CD4-positive, alpha-beta T cell (primary cell): ENCODE measurements around the gene HYAL4. TPM values are rescaled to one million over a fixed set of nuclear protein-coding genes. Genes with fewer than 3 reads are reported as not detected.
"Not testable (repeated sequence)": the region's sequence is repeated elsewhere in the genome, so short reads cannot be mapped to it uniquely, and the experiment has no call there.

ENCODE experiments used
- ATAC-seq: fragments of 200-7000 bp; cut with Tn5 transposase; one replicate; pipeline ENCODE4 v1.10.0; 2022; ENCODE audit warnings: mild to moderate bottlenecking; ENCODE audit not compliant: poor library complexity
- CTCF ChIA-PET: fragments of 350-600 bp; sonication (Branson Sonifier 250); formaldehyde crosslinking; loops from one replicate; lab custom pipeline; 2021; ENCODE audit warnings: antibody characterized with exemption, inconsistent platforms; lab: Charles Lee
- POLR2A ChIA-PET: fragments of 350-600 bp; sonication (Branson Sonifier 250); formaldehyde crosslinking; loops from one replicate; lab custom pipeline; 2021; ENCODE audit warnings: antibody characterized with exemption, inconsistent platforms; lab: Charles Lee
- DNase-seq, 14 experiments: peaks; one replicate each; pipeline ENCODE4 v3.0.0-alpha.2; 2013 to 2020; ENCODE audit warnings: mixed read lengths in 2 of 14
- H3K27ac ChIP-seq, 2 donors: one replicate each; pipeline versions ENCODE4 v1.5.1 to v1.7.0; 2013; ENCODE audit warnings: low read length in 2 of 2, low read depth in 1 of 2, mild to moderate bottlenecking in 1 of 2
- H3K27me3 ChIP-seq, 2 experiments: 1 replicate in 1 of 2; 2 replicates in 1 of 2; pipeline versions ENCODE4 v1.6.1 to v1.7.0; 2013; ENCODE audit warnings: low read length in 2 of 2, control low read depth in 1 of 2, mild to moderate bottlenecking in 1 of 2, moderate library complexity in 1 of 2; ENCODE audit not compliant: insufficient read depth in 2 of 2, control insufficient read depth in 1 of 2
- H3K36me3 ChIP-seq: one replicate; pipeline ENCODE4 v1.6.1; 2013; ENCODE audit warnings: low read length, control low read depth; ENCODE audit not compliant: insufficient read depth
- H3K4me1 ChIP-seq: one replicate; pipeline ENCODE4 v1.6.1; 2013; ENCODE audit warnings: low read length, control low read depth; ENCODE audit not compliant: insufficient read depth
- H3K4me3 ChIP-seq: one replicate; pipeline ENCODE4 v1.5.1; 2013; ENCODE audit warnings: mild to moderate bottlenecking, low read length, moderate library complexity
- H3K9me3 ChIP-seq, 2 experiments: 1 replicate in 1 of 2; 2 replicates in 1 of 2; pipeline versions ENCODE4 v1.6.1 to v1.7.0; 2013; ENCODE audit warnings: low read length in 2 of 2, mild to moderate bottlenecking in 2 of 2, control low read depth in 1 of 2, moderate library complexity in 1 of 2; ENCODE audit not compliant: control insufficient read depth in 1 of 2, insufficient read depth in 1 of 2
- H3K27ac Mint-ChIP-seq: one replicate; pipeline ENCODE4 v1.8.0; 2020; ENCODE audit warnings: mixed read lengths
- H3K27me3 Mint-ChIP-seq: one replicate; pipeline ENCODE4 v1.8.0; 2021; ENCODE audit warnings: mixed read lengths
- H3K36me3 Mint-ChIP-seq: one replicate; pipeline ENCODE4 v1.8.0; 2021; ENCODE audit warnings: low read depth, mixed read lengths
- H3K4me1 Mint-ChIP-seq: one replicate; pipeline ENCODE4 v1.8.0; 2021; ENCODE audit warnings: low read depth, mixed read lengths
- H3K4me3 Mint-ChIP-seq: one replicate; pipeline ENCODE4 v1.8.0; 2020; ENCODE audit warnings: mild to moderate bottlenecking, mixed read lengths
- H3K9me3 Mint-ChIP-seq: one replicate; pipeline ENCODE4 v1.8.0; 2020; ENCODE audit warnings: mixed read lengths
- intact Hi-C, 2 experiments: fragments of 100-400 bp; cut with DNase I in 1 of 2; cut with micrococcal nuclease in 1 of 2; formaldehyde crosslinking; loops; one replicate each; pipeline versions ENCODE4 v1.15.1 to v1.9.0; 2023 to 2025; cut with DNase I, micrococcal nuclease
- total RNA-seq, 174 experiments: library from RNA in 2 of 174; stranded (reverse) in 2 of 174; gene quantifications; one replicate each; pipeline ENCODE4 v1.2.3 and lab custom pipeline; 2021 to 2026
- TF ChIP-seq, protein P1 (sequence below): fragments of 200-600 bp; IDR thresholded peaks from one replicate; pipeline ENCODE4 v1.8.0; 2022; ENCODE audit warnings: antibody characterized with exemption, mild to moderate bottlenecking

Gene HYAL4
- total RNA-seq, 2 experiments from 2014 or later: 0.14 TPM; not detected in 1

DNA sequence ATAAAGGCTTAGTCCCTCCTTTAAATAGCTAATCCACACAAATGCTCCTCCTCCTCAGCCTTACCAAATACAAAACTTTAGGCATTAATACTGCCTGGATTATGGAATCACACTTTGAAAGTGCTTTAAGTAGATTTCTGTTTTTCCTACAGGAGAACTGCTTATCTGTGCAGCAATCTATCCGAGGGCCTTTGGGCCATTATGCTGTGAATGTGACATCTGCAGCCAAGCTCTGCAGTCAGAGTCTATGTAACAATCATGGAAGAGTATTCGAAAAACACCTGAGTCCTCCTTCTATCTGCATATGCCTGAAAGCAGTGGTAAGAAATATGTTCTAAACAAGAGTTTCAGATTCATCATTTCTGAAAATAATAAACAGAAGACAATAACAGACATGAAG is 16.2 kb upstream of the HYAL4 start:
- no peak for ATAC-seq
- POLR2A ChIA-PET: no interaction called here
- Histone ChIP-seq H3K27me3 (no peaks in the 10 kb centered on the region), H3K4me1 (peaks cover 4% of the 10 kb centered on the region), H3K36me3 (no peaks in the 10 kb centered on the region), H3K9me3 (no peaks in the 10 kb centered on the region), H3K4me3 (no peak overlapping the region), H3K27ac (no peak overlapping the region)
- Mint-ChIP-seq H3K4me3 (no peak overlapping the region), H3K36me3 (no peaks in the 10 kb centered on the region), H3K4me1 (peaks cover 15% of the 10 kb centered on the region), H3K9me3 (no peaks in the 10 kb centered on the region), H3K27me3 (peaks cover 10% of the 10 kb centered on the region), H3K27ac (no peak overlapping the region)
- CTCF ChIA-PET: interaction anchor here (1.1 kb wide), 1 partner anchor 17 kb away, joined by 3 read pairs; no protein-coding TSS in a partner anchor
- no peak for DNase-seq
- intact Hi-C loops: no loop called here
- TF ChIP-seq, protein P1, sequence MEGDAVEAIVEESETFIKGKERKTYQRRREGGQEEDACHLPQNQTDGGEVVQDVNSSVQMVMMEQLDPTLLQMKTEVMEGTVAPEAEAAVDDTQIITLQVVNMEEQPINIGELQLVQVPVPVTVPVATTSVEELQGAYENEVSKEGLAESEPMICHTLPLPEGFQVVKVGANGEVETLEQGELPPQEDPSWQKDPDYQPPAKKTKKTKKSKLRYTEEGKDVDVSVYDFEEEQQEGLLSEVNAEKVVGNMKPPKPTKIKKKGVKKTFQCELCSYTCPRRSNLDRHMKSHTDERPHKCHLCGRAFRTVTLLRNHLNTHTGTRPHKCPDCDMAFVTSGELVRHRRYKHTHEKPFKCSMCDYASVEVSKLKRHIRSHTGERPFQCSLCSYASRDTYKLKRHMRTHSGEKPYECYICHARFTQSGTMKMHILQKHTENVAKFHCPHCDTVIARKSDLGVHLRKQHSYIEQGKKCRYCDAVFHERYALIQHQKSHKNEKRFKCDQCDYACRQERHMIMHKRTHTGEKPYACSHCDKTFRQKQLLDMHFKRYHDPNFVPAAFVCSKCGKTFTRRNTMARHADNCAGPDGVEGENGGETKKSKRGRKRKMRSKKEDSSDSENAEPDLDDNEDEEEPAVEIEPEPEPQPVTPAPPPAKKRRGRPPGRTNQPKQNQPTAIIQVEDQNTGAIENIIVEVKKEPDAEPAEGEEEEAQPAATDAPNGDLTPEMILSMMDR: no peak

DNA sequence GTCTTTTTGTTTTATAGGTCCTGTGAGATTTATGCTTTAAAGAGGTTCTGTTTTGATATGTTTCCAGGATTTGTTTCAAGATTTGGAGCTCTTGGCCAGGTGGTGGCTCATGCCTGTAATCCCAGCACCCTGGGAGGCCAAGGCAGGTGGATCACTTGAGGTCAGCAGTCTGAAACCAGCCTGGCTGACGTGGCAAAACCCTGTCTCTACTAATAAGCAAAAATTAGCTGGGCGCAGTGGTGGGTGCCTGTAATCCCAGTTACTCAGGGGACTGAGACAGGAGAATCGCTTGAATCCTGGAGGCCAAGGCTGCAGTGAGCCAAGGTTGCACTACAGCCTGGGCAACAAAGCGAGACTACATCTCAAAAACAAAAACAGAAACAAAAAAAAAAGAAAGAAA is 8.3 kb upstream of the HYAL4 start:
- Mint-ChIP-seq H3K4me1 (no peaks in the 10 kb centered on the region), H3K27me3 (peaks cover 10% of the 10 kb centered on the region), H3K4me3 (no peak overlapping the region), H3K9me3 (peaks cover 3% of the 10 kb centered on the region), H3K27ac (no peak overlapping the region), H3K36me3 (no peaks in the 10 kb centered on the region)
- no peaks in the 10 kb centered on the region for H3K4me1 ChIP-seq
- no peak overlapping the region for H3K27ac ChIP-seq
- ATAC-seq (no peak), DNase-seq (no peak)
- POLR2A ChIA-PET: no interaction called here
- H3K4me3 ChIP-seq: no peak overlapping the region
- no peaks in the 10 kb centered on the region for H3K9me3 ChIP-seq
- no peaks in the 10 kb centered on the region for H3K27me3 ChIP-seq
- intact Hi-C loops: no loop called here
- H3K36me3 ChIP-seq: no peaks in the 10 kb centered on the region
- TF ChIP-seq, protein P1: no peak
- CTCF ChIA-PET: no interaction called here

DNA sequence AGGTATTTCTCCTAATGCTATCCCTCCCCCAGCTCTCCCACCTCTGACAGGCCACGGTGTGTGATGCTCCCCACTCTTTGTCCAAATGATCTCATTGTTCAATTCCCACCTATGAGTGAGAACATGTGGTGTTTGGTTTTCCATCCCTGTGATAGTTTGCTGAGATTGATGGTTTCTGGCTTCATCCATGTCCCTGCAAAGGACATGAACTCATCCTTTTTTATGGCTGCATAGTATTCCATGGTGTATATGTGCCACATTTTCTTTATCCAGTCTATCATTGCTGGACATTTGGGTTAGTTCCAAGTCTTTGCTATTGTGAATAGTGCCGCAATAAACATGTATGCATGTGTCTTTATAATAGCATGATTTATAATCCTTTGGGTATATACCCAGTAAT is 5.9 kb upstream of the HYAL4 start:
- CTCF ChIA-PET, H3K4me3 ChIP-seq, H3K4me1 ChIP-seq, H3K36me3 Mint-ChIP-seq, H3K36me3 ChIP-seq, H3K9me3 ChIP-seq, POLR2A ChIA-PET, H3K27ac Mint-ChIP-seq, H3K27ac ChIP-seq, H3K4me1 Mint-ChIP-seq, ATAC-seq, DNase-seq, intact Hi-C loops, H3K4me3 Mint-ChIP-seq, H3K9me3 Mint-ChIP-seq, H3K27me3 ChIP-seq: not testable (repeated sequence)
- peaks cover 15% of the 10 kb centered on the region for H3K27me3 Mint-ChIP-seq

DNA sequence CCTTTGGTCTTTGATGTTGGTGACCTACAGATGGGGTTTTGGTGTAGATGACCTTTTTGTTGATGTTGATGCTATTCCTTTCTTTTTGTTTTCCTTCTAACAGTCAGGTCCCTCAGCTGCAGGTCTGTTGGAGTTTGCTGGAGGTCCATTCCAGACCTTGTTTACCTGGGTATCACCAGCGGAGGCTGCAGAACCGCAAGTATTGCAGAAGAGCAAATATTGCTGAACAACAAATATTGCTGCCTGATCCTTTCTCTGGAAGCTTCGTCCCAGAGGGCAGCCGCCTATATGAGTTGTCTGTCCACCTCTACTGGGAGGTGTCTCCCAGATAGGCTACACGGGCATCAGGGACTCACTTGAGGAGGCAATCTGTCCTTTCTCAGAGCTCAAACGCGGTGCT is 827 bp upstream of the HYAL4 start:
- H3K27ac ChIP-seq, H3K36me3 ChIP-seq, H3K4me3 Mint-ChIP-seq, CTCF ChIA-PET, H3K4me1 Mint-ChIP-seq, H3K9me3 ChIP-seq, POLR2A ChIA-PET, ATAC-seq, intact Hi-C loops, H3K27ac Mint-ChIP-seq, H3K4me1 ChIP-seq, H3K27me3 ChIP-seq, H3K4me3 ChIP-seq, H3K9me3 Mint-ChIP-seq, H3K36me3 Mint-ChIP-seq, DNase-seq: not testable (repeated sequence)
- peaks cover 26% of the 10 kb centered on the region for H3K27me3 Mint-ChIP-seq
